ENCODE measurements around the gene PLXNA3. TPM values are rescaled to one million over a fixed set of nuclear protein-coding genes. Genes with fewer than 3 reads are reported as not detected.

Gene PLXNA3
- total RNA-seq, 1 experiment from 2014 or later = 89.3 TPM

DNA sequence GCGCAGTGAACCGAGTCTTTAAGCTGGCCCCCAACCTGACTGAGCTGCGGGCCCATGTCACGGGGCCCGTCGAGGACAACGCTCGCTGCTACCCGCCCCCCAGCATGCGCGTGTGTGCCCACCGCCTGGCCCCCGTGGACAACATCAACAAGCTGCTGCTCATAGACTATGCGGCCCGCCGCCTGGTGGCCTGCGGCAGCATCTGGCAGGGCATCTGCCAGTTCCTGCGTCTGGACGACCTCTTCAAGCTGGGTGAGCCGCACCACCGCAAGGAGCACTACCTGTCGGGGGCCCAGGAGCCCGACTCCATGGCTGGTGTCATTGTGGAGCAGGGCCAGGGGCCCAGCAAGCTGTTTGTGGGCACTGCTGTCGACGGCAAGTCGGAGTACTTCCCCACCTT, 2.2 kb downstream of the PLXNA3 start:
- H3K4me2 ChIP-seq (ENCODE audit: low read length) = no peak overlapping the region
- ChIA-PET POLR2A (no interaction called here), RAD21 (ENCODE audit: low non-redundant PET in 1 of 2, low total read pairs in 2 of 2, uncharacterized antibody in 2 of 2, unreplicated experiment in 2 of 2) (no interaction called here), CTCF (no interaction called here)
- BruUV-seq (replicated peaks) = no TSS peak
- intact Hi-C loops (cut with micrococcal nuclease) = no loop called here
- no peak overlapping the region for H3K27ac ChIP-seq (ENCODE audit: low read depth, low read length)
- no peaks in the 10 kb centered on the region for H3K27me3 ChIP-seq (ENCODE audit: insufficient read depth, low read length)
- H3K4me3 ChIP-seq (replicated peaks in 1 of 2; ENCODE audit: low read depth in 1 of 2, low read length in 2 of 2) = no peak overlapping the region
- H2AFZ ChIP-seq (ENCODE audit: low read depth, low read length, poor library complexity, severe bottlenecking) = no peak overlapping the region
- H3K9me3 ChIP-seq (ENCODE audit: control insufficient read depth in 1 of 2, insufficient read depth in 1 of 2, low read depth in 1 of 2, low read length in 2 of 2) = no peaks in the 10 kb centered on the region
- DNase-seq (ENCODE audit: low read depth, low spot score) = no peak
- peaks cover 0 to 4% of the 10 kb centered on the region in 2 experiments; a peak in 1 of 4 replicates for H3K36me3 ChIP-seq (ENCODE audit: control insufficient read depth in 1 of 2, insufficient read depth in 2 of 2, low read length in 2 of 2)
- peaks cover 7 to 12% of the 10 kb centered on the region in 2 experiments; a peak in 1 of 4 replicates for H3K4me1 ChIP-seq (ENCODE audit: control insufficient read depth in 1 of 2, insufficient read depth in 2 of 2, low read length in 2 of 2)
- H3K79me2 ChIP-seq (ENCODE audit: insufficient read depth, low read length) = peaks cover 24% of the 10 kb centered on the region
- H3K9me2 ChIP-seq (ENCODE audit: insufficient read depth) = no peaks in the 10 kb centered on the region
- no peak overlapping the region for H3K9ac ChIP-seq (ENCODE audit: low read length)
- no peak for ATAC-seq
- no peaks in the 10 kb centered on the region for H4K20me1 ChIP-seq (ENCODE audit: insufficient read depth)
- TF ChIP-seq ZFX (IDR thresholded peaks at IDR 0.05) = no peak
- TF ChIP-seq, protein P1, sequence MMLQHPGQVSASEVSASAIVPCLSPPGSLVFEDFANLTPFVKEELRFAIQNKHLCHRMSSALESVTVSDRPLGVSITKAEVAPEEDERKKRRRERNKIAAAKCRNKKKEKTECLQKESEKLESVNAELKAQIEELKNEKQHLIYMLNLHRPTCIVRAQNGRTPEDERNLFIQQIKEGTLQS (IDR thresholded peaks at IDR 0.05) = no peak
- TF ChIP-seq POLR2A (IDR thresholded peaks at IDR 0.05; ENCODE audit: borderline replicate concordance, extremely low read depth, insufficient read depth, insufficient read length) = no peak
- TF ChIP-seq JUND (IDR thresholded peaks at IDR 0.05) = no peak
- no peak for TF ChIP-seq RAD21 (IDR thresholded peaks at IDR 0.05; ENCODE audit: low read depth)
- TF ChIP-seq EZH2 (IDR thresholded peaks at IDR 0.05) = no peak
- TF ChIP-seq, protein P2, sequence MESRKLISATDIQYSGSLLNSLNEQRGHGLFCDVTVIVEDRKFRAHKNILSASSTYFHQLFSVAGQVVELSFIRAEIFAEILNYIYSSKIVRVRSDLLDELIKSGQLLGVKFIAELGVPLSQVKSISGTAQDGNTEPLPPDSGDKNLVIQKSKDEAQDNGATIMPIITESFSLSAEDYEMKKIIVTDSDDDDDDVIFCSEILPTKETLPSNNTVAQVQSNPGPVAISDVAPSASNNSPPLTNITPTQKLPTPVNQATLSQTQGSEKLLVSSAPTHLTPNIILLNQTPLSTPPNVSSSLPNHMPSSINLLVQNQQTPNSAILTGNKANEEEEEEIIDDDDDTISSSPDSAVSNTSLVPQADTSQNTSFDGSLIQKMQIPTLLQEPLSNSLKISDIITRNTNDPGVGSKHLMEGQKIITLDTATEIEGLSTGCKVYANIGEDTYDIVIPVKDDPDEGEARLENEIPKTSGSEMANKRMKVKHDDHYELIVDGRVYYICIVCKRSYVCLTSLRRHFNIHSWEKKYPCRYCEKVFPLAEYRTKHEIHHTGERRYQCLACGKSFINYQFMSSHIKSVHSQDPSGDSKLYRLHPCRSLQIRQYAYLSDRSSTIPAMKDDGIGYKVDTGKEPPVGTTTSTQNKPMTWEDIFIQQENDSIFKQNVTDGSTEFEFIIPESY (IDR thresholded peaks at IDR 0.05; ENCODE audit: extremely low read depth, insufficient replicate concordance, low read length) = no peak
- TF ChIP-seq FOSL1 (IDR thresholded peaks at IDR 0.05; ENCODE audit: low read depth) = no peak
- TF ChIP-seq YY1 (IDR thresholded peaks at IDR 0.05; ENCODE audit: extremely low read depth, insufficient replicate concordance, low read depth, low read length) = no peak
- TF ChIP-seq EZH2phosphoT487 (IDR thresholded peaks at IDR 0.05; ENCODE audit: borderline replicate concordance) = no peak
- TF ChIP-seq, protein P3, sequence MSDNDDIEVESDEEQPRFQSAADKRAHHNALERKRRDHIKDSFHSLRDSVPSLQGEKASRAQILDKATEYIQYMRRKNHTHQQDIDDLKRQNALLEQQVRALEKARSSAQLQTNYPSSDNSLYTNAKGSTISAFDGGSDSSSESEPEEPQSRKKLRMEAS (IDR thresholded peaks at IDR 0.05) = no peak
- no peak for TF ChIP-seq POLR2AphosphoS5 (IDR thresholded peaks at IDR 0.05; ENCODE audit: low read depth, low read length)
- TF ChIP-seq EGR1 (IDR thresholded peaks at IDR 0.05; ENCODE audit: low read depth) = no peak
